Right lobe of liver (tissue), 4 donors: ENCODE measurements around the gene NUP188.

ENCODE experiments used
- POLR2A ChIP-seq: fragments of 450-650 bp; IDR thresholded peaks from one replicate; pipeline ENCODE4 v1.6.1; 2017; ENCODE audit warnings: antibody characterized with exemption, mild to moderate bottlenecking
- TF ChIP-seq, protein P1 (sequence below), 4 donors: fragments of 200-600 bp in 3 of 4; fragments of 450-650 bp in 1 of 4; IDR thresholded peaks; one replicate each; pipeline versions ENCODE4 v1.5.1 to v1.8.0; 2016 to 2022; ENCODE audit warnings: antibody characterized with exemption in 4 of 4, mild to moderate bottlenecking in 2 of 4
- donor health status: DM: no; HTN: no; CAD: no.
- donor health status: DM: no; HTN: no; CAD: no.
- donor health status: DM: no; HTN: yes; CAD: no.

DNA sequence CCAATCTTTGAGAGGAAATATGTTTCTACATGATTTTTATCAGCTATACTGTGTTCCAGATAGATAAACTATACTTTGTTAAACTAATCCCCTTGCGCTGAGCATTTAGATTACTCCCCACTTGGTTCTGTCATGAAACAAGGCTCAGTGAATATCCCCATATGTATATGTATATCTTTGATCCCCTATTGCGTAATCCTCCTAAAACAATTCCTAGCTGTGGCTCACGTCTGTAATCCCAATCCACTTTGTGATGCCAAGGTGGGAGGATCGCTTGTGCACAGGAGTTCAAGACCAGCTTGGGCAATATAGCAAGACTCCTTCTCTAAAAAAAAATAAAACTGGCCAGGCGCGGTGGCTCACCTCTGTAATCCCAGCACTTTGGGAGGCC, 24.0 kb upstream of the NUP188 start:
- TF ChIP-seq, protein P1, sequence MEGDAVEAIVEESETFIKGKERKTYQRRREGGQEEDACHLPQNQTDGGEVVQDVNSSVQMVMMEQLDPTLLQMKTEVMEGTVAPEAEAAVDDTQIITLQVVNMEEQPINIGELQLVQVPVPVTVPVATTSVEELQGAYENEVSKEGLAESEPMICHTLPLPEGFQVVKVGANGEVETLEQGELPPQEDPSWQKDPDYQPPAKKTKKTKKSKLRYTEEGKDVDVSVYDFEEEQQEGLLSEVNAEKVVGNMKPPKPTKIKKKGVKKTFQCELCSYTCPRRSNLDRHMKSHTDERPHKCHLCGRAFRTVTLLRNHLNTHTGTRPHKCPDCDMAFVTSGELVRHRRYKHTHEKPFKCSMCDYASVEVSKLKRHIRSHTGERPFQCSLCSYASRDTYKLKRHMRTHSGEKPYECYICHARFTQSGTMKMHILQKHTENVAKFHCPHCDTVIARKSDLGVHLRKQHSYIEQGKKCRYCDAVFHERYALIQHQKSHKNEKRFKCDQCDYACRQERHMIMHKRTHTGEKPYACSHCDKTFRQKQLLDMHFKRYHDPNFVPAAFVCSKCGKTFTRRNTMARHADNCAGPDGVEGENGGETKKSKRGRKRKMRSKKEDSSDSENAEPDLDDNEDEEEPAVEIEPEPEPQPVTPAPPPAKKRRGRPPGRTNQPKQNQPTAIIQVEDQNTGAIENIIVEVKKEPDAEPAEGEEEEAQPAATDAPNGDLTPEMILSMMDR (IDR thresholded peaks at IDR 0.05): no peak
- no peak for TF ChIP-seq POLR2A
